Measurements from ENCODE around the gene ANXA10.

The ANXA10 gene, protein sequence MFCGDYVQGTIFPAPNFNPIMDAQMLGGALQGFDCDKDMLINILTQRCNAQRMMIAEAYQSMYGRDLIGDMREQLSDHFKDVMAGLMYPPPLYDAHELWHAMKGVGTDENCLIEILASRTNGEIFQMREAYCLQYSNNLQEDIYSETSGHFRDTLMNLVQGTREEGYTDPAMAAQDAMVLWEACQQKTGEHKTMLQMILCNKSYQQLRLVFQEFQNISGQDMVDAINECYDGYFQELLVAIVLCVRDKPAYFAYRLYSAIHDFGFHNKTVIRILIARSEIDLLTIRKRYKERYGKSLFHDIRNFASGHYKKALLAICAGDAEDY

DNA sequence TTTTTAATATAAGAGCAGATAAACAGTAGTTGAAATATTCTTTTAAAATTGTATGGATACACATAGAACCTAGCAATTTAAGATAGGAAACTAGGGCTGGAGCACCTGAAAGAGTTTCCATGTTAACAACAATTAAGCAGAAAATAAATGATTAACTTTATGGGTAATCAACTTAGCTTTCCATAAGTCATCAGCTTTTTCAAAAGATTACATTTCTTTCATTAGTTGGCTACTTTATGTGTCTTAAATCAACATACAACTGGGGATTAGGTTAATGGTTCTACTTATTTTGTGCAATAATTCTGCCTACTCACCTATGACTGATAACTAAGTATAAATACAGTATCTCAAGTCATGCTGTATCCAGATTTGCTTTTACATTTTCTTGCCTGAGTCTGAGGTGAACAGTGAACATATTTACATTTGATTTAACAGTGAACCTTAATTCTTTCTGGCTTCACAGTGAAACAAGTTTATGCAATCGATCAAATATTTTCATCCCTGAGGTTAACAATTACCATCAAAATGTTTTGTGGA, at the start of gene ANXA10:
TSS of gene ANXA10 (plus strand) at position 362 of the 537 bp plus-strand sequence. CDS start at position 526, 164 bp downstream.
- no peak for TF ChIP-seq POLR2A (IDR thresholded peaks at IDR 0.05; ENCODE audit: low read length)
- TF ChIP-seq GATA1 (IDR thresholded peaks at IDR 0.05; ENCODE audit: low read depth, low read length) = no peak
- no peak for DNase-seq

DNA sequence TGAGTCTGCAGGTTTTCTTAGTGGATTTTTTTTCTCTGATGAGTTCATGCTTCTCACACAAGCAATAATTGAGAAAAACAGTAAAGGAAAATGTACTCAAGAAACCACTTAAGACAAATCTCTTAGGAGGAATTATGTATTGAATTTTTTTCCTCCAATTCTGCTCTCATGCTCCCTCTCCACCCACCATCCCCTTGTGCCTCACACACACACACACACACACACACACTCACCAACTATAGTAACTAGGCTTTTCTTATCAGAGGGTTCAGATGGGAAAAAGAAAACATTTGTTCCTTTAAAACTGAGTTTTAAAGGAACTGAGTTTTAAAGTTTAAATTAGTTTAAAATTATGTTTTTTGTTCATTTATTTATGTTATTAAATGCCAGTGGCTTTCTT, 47.0 kb upstream of the ANXA10 start:
- no peak for DNase-seq
- no peak for TF ChIP-seq GATA1 (IDR thresholded peaks at IDR 0.05; ENCODE audit: low read depth, low read length)

DNA sequence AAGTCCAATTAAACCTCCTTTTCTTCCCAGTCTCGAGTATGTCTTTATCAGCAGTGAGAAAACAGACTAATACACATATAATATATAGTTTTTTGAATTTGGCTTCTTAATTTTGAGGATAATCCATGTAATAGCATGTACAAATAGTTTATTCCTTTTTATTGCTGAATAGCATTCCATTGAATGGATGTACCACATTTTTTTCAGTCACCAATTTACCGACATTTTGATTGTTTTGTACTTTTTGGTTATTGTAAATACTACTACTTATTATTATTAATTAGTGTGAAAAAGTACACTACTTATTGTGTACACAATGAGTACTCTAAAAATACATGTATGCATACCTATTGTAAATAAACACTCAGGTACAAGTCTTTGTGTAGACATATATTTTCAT, 42.3 kb upstream of the ANXA10 start:
- TF ChIP-seq GATA1 (IDR thresholded peaks at IDR 0.05; ENCODE audit: low read depth, low read length) (no peak), POLR2A (IDR thresholded peaks at IDR 0.05; ENCODE audit: low read length) (no peak)
- DNase-seq = no peak

DNA sequence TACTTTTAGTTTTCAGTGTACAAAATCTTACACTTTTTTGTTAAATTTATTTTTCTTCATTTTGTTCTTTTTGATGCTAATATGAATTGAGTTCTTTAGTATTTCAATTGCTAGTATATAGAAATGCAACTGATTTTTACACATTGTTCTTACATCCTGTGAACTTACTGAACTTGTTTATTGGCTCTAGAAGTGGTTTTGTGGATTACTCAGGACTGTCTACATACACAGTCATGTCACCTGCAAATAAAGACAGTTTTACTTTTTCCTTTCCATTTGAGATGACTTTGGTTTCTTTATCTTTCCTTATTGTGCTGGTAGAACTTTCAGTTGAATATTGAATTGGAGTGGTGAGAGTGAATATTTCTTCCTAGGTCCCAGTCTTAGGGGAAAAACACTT, 40.8 kb upstream of the ANXA10 start:
- TF ChIP-seq POLR2A (IDR thresholded peaks at IDR 0.05; ENCODE audit: low read length) = no peak
- no peak for TF ChIP-seq GATA1 (IDR thresholded peaks at IDR 0.05; ENCODE audit: low read depth, low read length)
- no peak for DNase-seq

DNA sequence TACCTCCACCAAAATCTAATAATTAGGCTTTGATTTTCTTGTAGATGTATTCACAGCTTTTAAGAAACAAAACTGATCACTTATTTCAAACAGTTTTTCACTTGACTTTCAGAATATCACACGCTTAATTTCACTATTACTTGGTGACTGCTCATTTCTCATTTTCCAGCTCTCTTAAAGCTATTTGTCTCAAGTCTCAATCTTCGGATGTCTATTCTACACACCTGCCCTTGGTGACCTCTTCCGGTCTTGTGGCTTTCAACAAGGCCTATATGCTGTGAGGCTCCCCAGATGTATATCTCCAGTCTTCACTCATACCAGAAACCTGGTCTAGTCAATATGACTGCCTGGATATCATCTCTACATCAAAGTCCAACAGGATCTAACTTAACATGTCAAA, 34.9 kb upstream of the ANXA10 start:
- TF ChIP-seq POLR2A (IDR thresholded peaks at IDR 0.05; ENCODE audit: low read length) (no peak), GATA1 (IDR thresholded peaks at IDR 0.05; ENCODE audit: low read depth, low read length) (no peak)

DNA sequence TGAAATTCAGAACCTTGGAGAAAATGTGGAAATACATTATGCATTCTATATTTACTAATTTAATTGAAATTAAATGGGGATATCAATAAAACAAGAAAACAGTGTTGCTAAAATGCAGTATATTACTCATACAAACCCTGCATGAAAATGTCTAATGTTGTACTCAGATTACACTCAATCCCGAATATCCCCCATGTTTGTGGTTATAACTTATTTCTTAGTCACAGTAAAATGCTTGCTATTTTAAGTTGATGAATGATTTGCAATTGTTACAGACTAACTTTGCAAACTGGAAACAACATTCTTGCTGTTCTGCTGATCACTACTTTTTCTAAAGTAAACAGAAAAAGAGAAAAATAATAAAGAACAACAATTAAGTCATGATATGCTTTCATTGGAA, 33.1 kb upstream of the ANXA10 start:
- no peak for DNase-seq
- TF ChIP-seq GATA1 (IDR thresholded peaks at IDR 0.05; ENCODE audit: low read depth, low read length) (no peak), POLR2A (IDR thresholded peaks at IDR 0.05; ENCODE audit: low read length) (no peak)

More for the DNA sequence above, 34.9 kb upstream of the ANXA10 start:
- no peak for DNase-seq

DNA sequence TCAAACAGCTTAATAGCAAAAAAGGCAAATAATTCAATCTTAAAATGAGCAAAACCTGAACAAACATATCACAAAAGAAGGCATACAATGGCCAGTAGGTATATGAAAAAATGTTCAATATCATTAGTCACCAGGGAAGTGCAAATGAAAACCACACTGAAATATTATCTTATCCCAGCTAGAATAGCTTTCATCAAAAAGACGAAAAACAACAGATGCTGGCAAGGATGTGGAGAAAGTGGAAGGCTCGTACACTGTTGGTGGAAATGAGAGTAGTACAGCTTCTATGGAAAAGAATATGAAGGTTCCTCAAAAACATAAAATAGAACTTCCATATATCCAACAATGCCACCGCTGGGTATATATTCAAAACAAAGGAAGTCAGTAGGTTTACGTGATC, 29.3 kb upstream of the ANXA10 start:
- no peak for DNase-seq
- TF ChIP-seq GATA1 (IDR thresholded peaks at IDR 0.05; ENCODE audit: low read depth, low read length) (no peak), POLR2A (IDR thresholded peaks at IDR 0.05; ENCODE audit: low read length) (no peak)

DNA sequence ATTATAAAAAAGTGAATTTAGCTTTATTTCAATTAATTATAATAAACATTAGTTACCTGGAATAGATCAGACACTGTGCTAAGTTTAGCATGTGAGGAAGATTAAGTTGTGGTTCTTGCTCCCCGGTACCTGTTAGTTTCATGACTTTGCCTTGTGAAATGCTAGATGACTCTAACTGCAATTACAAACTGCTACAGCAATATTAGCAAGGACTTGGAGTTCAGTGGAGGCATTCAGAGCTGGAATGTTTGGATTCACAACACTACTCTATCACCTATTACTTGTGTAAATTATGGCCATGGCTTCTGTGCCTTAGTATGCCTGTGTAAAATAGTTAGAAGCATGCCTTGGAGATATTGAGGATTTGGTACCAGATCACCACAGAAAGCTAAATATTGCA, 21.4 kb upstream of the ANXA10 start:
- no peak for TF ChIP-seq GATA1 (IDR thresholded peaks at IDR 0.05; ENCODE audit: low read depth, low read length)
- TF ChIP-seq POLR2A (IDR thresholded peaks at IDR 0.05; ENCODE audit: low read length) = no peak
- DNase-seq = no peak

DNA sequence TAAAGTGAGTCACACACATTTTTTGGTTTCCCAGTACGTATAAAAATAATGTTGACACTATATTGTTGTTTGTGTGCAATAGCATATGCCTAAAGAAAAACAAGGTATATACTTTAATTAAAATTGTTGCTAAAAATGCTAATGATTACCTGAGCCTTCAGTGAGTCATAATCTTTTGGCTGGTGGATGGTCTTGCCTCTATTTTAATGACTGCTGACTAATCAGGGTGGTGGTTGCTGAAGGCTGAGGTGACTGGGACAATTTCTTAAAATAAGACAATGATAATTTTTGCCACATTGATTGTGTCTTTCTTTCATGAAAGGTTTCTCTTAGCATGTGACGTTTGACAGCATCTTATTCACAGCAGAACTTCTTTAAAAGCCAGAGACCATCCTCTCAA, 21.0 kb upstream of the ANXA10 start:
- TF ChIP-seq GATA1 (IDR thresholded peaks at IDR 0.05; ENCODE audit: low read depth, low read length) (no peak), POLR2A (IDR thresholded peaks at IDR 0.05; ENCODE audit: low read length) (no peak)
- DNase-seq = no peak

DNA sequence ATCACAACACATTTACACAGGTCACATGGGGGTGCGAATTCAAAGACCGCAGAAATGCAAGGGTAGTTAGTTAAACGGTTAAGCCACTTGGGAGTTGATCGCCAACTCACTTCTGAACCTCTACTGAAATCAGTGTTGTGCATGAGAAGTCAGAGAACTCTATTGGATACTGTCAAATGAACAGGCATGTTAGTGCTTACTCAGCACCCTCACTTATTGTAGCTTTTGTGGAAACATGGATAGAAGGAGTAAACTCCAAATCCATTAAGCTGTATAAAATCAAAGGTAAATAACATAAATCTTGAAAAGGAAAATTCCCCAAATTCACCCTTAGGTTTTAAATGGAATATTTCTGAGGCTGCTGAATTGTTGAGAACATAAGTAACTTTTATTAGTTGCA, 17.5 kb upstream of the ANXA10 start:
- no peak for TF ChIP-seq POLR2A (IDR thresholded peaks at IDR 0.05; ENCODE audit: low read length)
- no peak for TF ChIP-seq GATA1 (IDR thresholded peaks at IDR 0.05; ENCODE audit: low read depth, low read length)
- no peak for DNase-seq

DNA sequence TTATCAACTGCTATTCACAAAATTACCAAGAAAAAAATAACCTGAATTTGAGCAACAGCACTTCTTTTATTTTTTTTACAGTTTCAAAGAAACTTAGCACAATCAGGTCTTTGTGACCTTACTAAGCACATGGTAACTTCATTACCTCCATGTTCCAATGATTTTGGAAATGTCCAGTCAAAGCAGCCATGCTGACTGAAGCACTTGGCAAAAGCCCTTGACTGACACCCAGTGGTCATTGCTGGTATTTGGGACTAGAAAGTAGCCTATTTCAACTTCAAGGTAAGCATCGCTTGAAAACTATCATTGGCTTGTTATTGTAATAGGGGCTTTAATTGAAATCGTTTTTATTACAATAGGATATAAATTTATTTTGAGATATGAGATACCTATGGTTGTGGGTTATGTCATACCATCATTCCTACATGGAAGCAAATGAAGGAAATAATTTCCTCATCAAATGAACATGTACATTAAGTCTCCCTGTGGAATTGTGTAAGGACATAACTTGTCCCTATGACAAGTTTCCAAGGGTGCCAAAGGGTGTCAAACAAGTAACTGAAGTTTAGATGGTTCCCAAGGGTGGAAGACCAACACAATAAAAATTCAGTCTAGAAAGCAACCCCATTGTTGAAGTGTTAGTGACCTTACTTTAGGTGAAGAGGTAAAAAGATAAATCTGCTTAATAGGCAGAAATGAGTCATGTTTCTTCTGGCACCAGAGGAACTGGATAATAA, 15.2 kb upstream of the ANXA10 start:
- DNase-seq = peak; percentile 48 to 75
- no peak for TF ChIP-seq GATA1 (IDR thresholded peaks at IDR 0.05; ENCODE audit: low read depth, low read length)
- TF ChIP-seq POLR2A (IDR thresholded peaks at IDR 0.05; ENCODE audit: low read length) = no peak

DNA sequence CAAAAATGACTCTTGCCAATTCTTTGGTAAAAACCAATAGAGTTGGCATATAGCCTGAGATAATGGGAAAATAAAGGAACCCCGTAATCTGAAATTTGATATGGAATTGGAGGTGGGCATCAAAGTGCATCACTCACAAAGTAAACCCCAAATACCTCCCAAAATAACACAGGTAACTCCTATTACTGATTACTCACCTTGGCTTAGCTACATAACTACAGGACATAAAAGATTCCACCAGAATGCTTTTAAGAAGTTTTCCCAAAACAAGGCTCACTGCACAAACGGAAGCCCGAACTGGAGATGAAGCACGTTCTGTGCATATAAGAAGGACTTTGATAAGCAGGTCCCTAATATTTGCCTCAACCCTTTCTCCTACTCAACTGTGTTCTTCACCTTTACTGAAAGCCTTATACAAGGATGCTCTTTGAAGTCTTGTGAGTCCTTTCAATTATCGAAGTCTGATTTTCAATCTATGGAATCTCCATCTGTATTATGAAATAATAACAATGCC, 14.6 kb upstream of the ANXA10 start:
- TF ChIP-seq POLR2A (IDR thresholded peaks at IDR 0.05; ENCODE audit: low read length) = no peak
- TF ChIP-seq GATA1 (IDR thresholded peaks at IDR 0.05; ENCODE audit: low read depth, low read length) = no peak
- no peak for DNase-seq

DNA sequence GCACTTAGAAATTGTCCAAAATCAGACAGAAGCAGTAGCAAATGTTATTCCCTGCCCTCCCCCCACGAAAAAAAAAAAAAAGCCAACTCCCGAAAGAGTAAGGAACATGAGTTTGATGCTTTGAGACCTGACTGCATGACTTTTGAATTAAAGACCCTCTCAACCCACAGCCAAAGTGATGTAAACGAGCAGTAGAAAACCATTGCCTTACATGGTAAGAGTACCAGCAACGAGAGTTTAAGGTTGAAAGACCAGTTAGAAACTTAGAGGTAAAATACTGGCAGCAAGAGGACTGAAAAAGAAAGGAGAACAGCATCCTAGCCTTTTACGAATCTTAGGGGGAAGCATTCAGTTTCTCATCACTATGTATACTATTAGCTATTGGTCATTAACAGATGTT, 10.0 kb upstream of the ANXA10 start:
- DNase-seq = no peak
- no peak for TF ChIP-seq POLR2A (IDR thresholded peaks at IDR 0.05; ENCODE audit: low read length)
- no peak for TF ChIP-seq GATA1 (IDR thresholded peaks at IDR 0.05; ENCODE audit: low read depth, low read length)

DNA sequence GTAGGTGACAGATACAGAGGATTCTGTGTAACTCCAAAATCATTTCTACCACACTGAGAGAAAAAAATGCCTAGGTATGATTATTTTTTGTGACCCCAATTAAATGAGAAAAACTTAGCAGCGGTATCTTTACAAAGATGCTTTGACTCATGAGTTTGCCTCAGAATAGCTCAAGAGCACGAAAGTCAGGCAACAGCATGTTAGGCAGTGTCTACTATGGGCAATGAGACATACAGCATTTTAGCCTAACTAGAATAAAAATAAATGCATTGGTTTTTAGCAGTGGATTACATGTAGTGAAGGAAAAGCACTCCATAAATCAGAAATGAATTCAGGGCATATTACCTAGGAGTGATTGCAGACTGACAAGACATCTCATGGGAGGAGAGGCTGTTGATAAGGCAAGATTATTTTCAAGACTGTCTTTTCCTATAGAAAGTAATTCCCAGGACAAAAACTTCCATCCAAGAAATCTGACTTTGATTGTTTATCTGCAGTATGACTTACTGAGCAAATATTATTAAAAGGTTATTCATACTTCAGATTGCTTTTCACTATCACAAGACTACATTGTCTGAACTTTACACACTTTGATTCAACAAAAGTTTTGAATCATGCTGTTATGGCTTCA, 3.6 kb downstream of the ANXA10 start:
- no peak for TF ChIP-seq POLR2A (IDR thresholded peaks at IDR 0.05; ENCODE audit: low read length)
- TF ChIP-seq GATA1 (IDR thresholded peaks at IDR 0.05; ENCODE audit: low read depth, low read length) = no peak
- no peak for DNase-seq
